ENCODE results near the gene RYR2. TPM values are rescaled to one million over a fixed set of nuclear protein-coding genes. Genes with fewer than 3 reads are reported as not detected.

The RYR2 gene
- total and polyA plus RNA-seq, 4 experiments from 2014 or later = not detected

DNA sequence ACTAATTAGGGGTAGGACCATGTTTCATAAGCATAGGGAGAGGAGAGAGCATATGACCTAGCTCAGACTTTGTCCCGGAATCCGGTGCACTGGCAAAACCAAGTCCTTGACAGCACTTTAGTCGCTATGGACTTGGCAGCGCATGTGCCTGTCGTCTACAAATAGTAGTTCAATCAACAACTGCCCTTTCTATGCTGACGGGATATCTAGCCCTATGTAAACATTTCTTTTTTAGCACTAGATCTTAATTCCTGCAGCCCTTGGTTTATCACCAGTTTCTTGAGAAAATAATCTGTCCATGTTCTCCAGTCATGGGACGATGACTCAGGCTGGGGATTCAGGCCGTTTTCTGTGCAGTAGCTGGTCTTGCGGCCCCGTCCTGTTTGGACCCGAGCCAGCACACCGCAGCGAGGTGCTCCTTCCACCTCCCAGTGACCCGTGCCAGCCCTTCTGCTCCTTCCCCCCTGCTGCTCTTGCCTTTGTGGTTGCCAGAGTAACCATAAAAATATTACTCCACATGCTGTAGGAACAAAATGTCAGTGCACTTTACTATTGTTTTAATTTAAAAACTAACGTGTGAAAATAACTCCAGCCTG, 29.1 kb upstream of the RYR2 start:
- Histone ChIP-seq H3K9me3 (ENCODE audit: control insufficient read depth in 1 of 2, low read length in 2 of 2) (no peaks in the 10 kb centered on the region), H3K27me3 (ENCODE audit: insufficient read depth, low read length) (no peaks in the 10 kb centered on the region), H3K4me1 (ENCODE audit: insufficient read depth, low read length) (no peaks in the 10 kb centered on the region), H3K4me3 (ENCODE audit: low read length in 2 of 2) (no peak overlapping the region), H3K36me3 (ENCODE audit: insufficient read depth, low read length) (no peaks in the 10 kb centered on the region), H3K27ac (ENCODE audit: low read depth, low read length) (no peak overlapping the region)
- no peaks in the 10 kb centered on the region for H3K36me3 Mint-ChIP-seq
- H3K27ac Mint-ChIP-seq = no peak overlapping the region
- CTCF ChIA-PET (ENCODE audit: partially characterized antibody) = no interaction called here
- no peak for DNase-seq
- POLR2A ChIA-PET (ENCODE audit: partially characterized antibody) = no interaction called here
- H3K4me1 Mint-ChIP-seq = no peaks in the 10 kb centered on the region
- peaks cover 1 to 4% of the 10 kb centered on the region in 2 donors for H3K27me3 Mint-ChIP-seq
- intact Hi-C loops (cut with micrococcal nuclease) = no loop called here
- no peak overlapping the region for H3K4me3 Mint-ChIP-seq
- peaks cover 0 to 3% (median 0%) of the 10 kb centered on the region in 8 donors for H3K9me3 Mint-ChIP-seq

- POLR2A ChIA-PET (ENCODE audit: partially characterized antibody) = no interaction called here
- intact Hi-C loops (cut with micrococcal nuclease) = no loop called here
These were observed 28.4 kb upstream of the RYR2 start for GRCh38 chr1:237013608-237014007.

DNA sequence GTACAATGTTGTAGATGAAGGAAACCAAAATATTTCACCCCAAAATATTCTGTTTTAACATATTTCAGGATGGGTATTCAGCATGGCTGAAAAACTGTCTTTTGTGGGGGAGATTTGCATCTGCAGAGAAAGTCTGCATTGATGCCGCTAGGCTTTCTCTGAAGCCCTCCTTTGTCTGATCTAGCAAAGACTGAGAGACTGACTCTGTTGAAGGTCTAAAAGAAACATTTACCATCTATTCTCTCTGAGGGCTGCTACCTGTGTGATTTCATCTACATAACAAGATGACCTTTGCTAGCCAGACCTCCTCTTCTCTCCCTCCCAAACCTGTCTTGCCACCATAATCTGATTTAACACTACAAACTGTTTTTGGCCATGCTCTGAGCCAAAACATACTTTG, 25.4 kb upstream of the RYR2 start:
- H3K27me3 Mint-ChIP-seq = peaks cover 1 to 2% of the 10 kb centered on the region in 2 donors
- H3K27ac Mint-ChIP-seq = no peak overlapping the region
- no peaks in the 10 kb centered on the region for H3K27me3 ChIP-seq (ENCODE audit: insufficient read depth, low read length)
- POLR2A ChIA-PET (ENCODE audit: partially characterized antibody) = no interaction called here
- no peak overlapping the region for H3K4me3 Mint-ChIP-seq
- CTCF ChIA-PET (ENCODE audit: partially characterized antibody) = no interaction called here
- H3K9me3 ChIP-seq (ENCODE audit: control insufficient read depth in 1 of 2, low read length in 2 of 2) = no peaks in the 10 kb centered on the region
- no peaks in the 10 kb centered on the region for H3K36me3 ChIP-seq (ENCODE audit: insufficient read depth, low read length)
- H3K9me3 Mint-ChIP-seq = peaks cover 0 to 2% (median 0%) of the 10 kb centered on the region in 8 donors
- H3K4me1 Mint-ChIP-seq = no peaks in the 10 kb centered on the region
- H3K36me3 Mint-ChIP-seq = no peaks in the 10 kb centered on the region
- no peak overlapping the region for H3K4me3 ChIP-seq (ENCODE audit: low read length in 2 of 2)
- DNase-seq = no peak
- H3K4me1 ChIP-seq (ENCODE audit: insufficient read depth, low read length) = no peaks in the 10 kb centered on the region
- no peak overlapping the region for H3K27ac ChIP-seq (ENCODE audit: low read depth, low read length)
- intact Hi-C loops (cut with micrococcal nuclease) = no loop called here

More at GRCh38 chr1:237013608-237014007, 28.4 kb upstream of the RYR2 start:
- Mint-ChIP-seq H3K27ac (no peak overlapping the region), H3K4me1 (no peaks in the 10 kb centered on the region), H3K4me3 (no peak overlapping the region), H3K9me3 (peaks cover 0 to 3% (median 0%) of the 10 kb centered on the region in 8 donors), H3K36me3 (no peaks in the 10 kb centered on the region), H3K27me3 (peaks cover 1 to 2% of the 10 kb centered on the region in 2 donors)
- CTCF ChIA-PET (ENCODE audit: partially characterized antibody) = no interaction called here
- Histone ChIP-seq H3K27ac (ENCODE audit: low read depth, low read length) (no peak overlapping the region), H3K4me3 (ENCODE audit: low read length in 2 of 2) (no peak overlapping the region), H3K27me3 (ENCODE audit: insufficient read depth, low read length) (no peaks in the 10 kb centered on the region), H3K4me1 (ENCODE audit: insufficient read depth, low read length) (no peaks in the 10 kb centered on the region), H3K9me3 (ENCODE audit: control insufficient read depth in 1 of 2, low read length in 2 of 2) (no peaks in the 10 kb centered on the region), H3K36me3 (ENCODE audit: insufficient read depth, low read length) (no peaks in the 10 kb centered on the region)
- no peak for DNase-seq

- Mint-ChIP-seq H3K9me3 (peaks cover 0 to 2% (median 0%) of the 10 kb centered on the region in 8 donors), H3K27ac (no peak overlapping the region), H3K27me3 (peaks cover 1 to 2% of the 10 kb centered on the region in 2 donors), H3K4me3 (no peak overlapping the region), H3K4me1 (no peaks in the 10 kb centered on the region), H3K36me3 (no peaks in the 10 kb centered on the region)
- Histone ChIP-seq H3K27ac (ENCODE audit: low read depth, low read length) (no peak overlapping the region), H3K27me3 (ENCODE audit: insufficient read depth, low read length) (no peaks in the 10 kb centered on the region), H3K36me3 (ENCODE audit: insufficient read depth, low read length) (no peaks in the 10 kb centered on the region), H3K4me3 (ENCODE audit: low read length in 2 of 2) (no peak overlapping the region), H3K4me1 (ENCODE audit: insufficient read depth, low read length) (no peaks in the 10 kb centered on the region), H3K9me3 (ENCODE audit: control insufficient read depth in 1 of 2, low read length in 2 of 2) (no peaks in the 10 kb centered on the region)
- no peak for DNase-seq
- ChIA-PET POLR2A (ENCODE audit: partially characterized antibody) (no interaction called here), CTCF (ENCODE audit: partially characterized antibody) (no interaction called here)
- intact Hi-C loops (cut with micrococcal nuclease) = no loop called here
These were observed 23.1 kb upstream of the RYR2 start for GRCh38 chr1:237018896-237019295.

- no peak overlapping the region for H3K4me3 ChIP-seq (ENCODE audit: low read length in 2 of 2)
- POLR2A ChIA-PET (ENCODE audit: partially characterized antibody) = no interaction called here
- peaks cover 6 to 12% of the 10 kb centered on the region in 2 donors for H3K27me3 Mint-ChIP-seq
- H3K4me3 Mint-ChIP-seq = no peak overlapping the region
- H3K4me1 Mint-ChIP-seq = no peaks in the 10 kb centered on the region
- intact Hi-C loops (cut with micrococcal nuclease) = no loop called here
- H3K27me3 ChIP-seq (ENCODE audit: insufficient read depth, low read length) = no peaks in the 10 kb centered on the region
- no peaks in the 10 kb centered on the region for H3K9me3 ChIP-seq (ENCODE audit: control insufficient read depth in 1 of 2, low read length in 2 of 2)
- peaks cover 0 to 3% of the 10 kb centered on the region in 2 donors for H3K36me3 Mint-ChIP-seq
- CTCF ChIA-PET (ENCODE audit: partially characterized antibody) = no interaction called here
- H3K27ac ChIP-seq (ENCODE audit: low read depth, low read length) = no peak overlapping the region
- no peaks in the 10 kb centered on the region for H3K36me3 ChIP-seq (ENCODE audit: insufficient read depth, low read length)
- DNase-seq = no peak
- peaks cover 0 to 12% (median 6%) of the 10 kb centered on the region in 8 donors for H3K9me3 Mint-ChIP-seq
- H3K4me1 ChIP-seq (ENCODE audit: insufficient read depth, low read length) = no peaks in the 10 kb centered on the region
- no peak overlapping the region for H3K27ac Mint-ChIP-seq
These were observed 16.5 kb upstream of the RYR2 start for GRCh38 chr1:237025358-237026074.

- DNase-seq = no peak
- ChIA-PET CTCF (ENCODE audit: partially characterized antibody) (no interaction called here), POLR2A (ENCODE audit: partially characterized antibody) (no interaction called here)
- no peaks in the 10 kb centered on the region for H3K36me3 ChIP-seq (ENCODE audit: insufficient read depth, low read length)
- no peak overlapping the region for H3K4me3 Mint-ChIP-seq
- H3K4me3 ChIP-seq (ENCODE audit: low read length in 2 of 2) = no peak overlapping the region
- H3K27ac ChIP-seq (ENCODE audit: low read depth, low read length) = no peak overlapping the region
- peaks cover 0 to 3% of the 10 kb centered on the region in 2 donors for H3K36me3 Mint-ChIP-seq
- no peaks in the 10 kb centered on the region for H3K4me1 Mint-ChIP-seq
- H3K27me3 ChIP-seq (ENCODE audit: insufficient read depth, low read length) = no peaks in the 10 kb centered on the region
- intact Hi-C loops (cut with micrococcal nuclease) = no loop called here
- H3K9me3 Mint-ChIP-seq = peaks cover 0 to 12% (median 6%) of the 10 kb centered on the region in 8 donors
- H3K27me3 Mint-ChIP-seq = peaks cover 11 to 13% of the 10 kb centered on the region in 2 donors
- no peaks in the 10 kb centered on the region for H3K4me1 ChIP-seq (ENCODE audit: insufficient read depth, low read length)
- no peak overlapping the region for H3K27ac Mint-ChIP-seq
- H3K9me3 ChIP-seq (ENCODE audit: control insufficient read depth in 1 of 2, low read length in 2 of 2) = no peaks in the 10 kb centered on the region
These were observed 12.7 kb upstream of the RYR2 start for GRCh38 chr1:237029240-237029639.

GRCh38 chr1:237029850-237030535, 12.0 kb upstream of the RYR2 start:
- no peak overlapping the region for H3K27ac ChIP-seq (ENCODE audit: low read depth, low read length)
- no peaks in the 10 kb centered on the region for H3K4me1 ChIP-seq (ENCODE audit: insufficient read depth, low read length)
- POLR2A ChIA-PET (ENCODE audit: partially characterized antibody) = no interaction called here
- Mint-ChIP-seq H3K27ac (no peak overlapping the region), H3K4me1 (no peaks in the 10 kb centered on the region), H3K9me3 (peaks cover 0 to 12% (median 6%) of the 10 kb centered on the region in 8 donors), H3K36me3 (peaks cover 0 to 3% of the 10 kb centered on the region in 2 donors), H3K4me3 (no peak overlapping the region), H3K27me3 (peaks cover 11 to 15% of the 10 kb centered on the region in 2 donors)
- no peaks in the 10 kb centered on the region for H3K9me3 ChIP-seq (ENCODE audit: control insufficient read depth in 1 of 2, low read length in 2 of 2)
- no peaks in the 10 kb centered on the region for H3K36me3 ChIP-seq (ENCODE audit: insufficient read depth, low read length)
- no peaks in the 10 kb centered on the region for H3K27me3 ChIP-seq (ENCODE audit: insufficient read depth, low read length)
- intact Hi-C loops (cut with micrococcal nuclease) = no loop called here
- DNase-seq = no peak
- H3K4me3 ChIP-seq (ENCODE audit: low read length in 2 of 2) = no peak overlapping the region
- CTCF ChIA-PET (ENCODE audit: partially characterized antibody) = no interaction called here

Measured in CD4-positive, alpha-beta memory T cell (primary cell).